A549 (cell line): Measurements from ENCODE around the gene MCFD2.
"Not testable (repeated sequence)": the region's sequence is repeated elsewhere in the genome, so short reads cannot be mapped to it uniquely, and the experiment has no call there.

Source experiments
- BHLHE40 ChIP-seq: IDR thresholded peaks from 2 replicates; pipeline ENCODE4 v1.6.1; 2012; ENCODE audit warnings: low read depth, low read length, inconsistent platforms
- MYC ChIP-seq: IDR thresholded peaks from 2 replicates; pipeline ENCODE4 v1.6.1; 2012; ENCODE audit warnings: mild to moderate bottlenecking, inconsistent platforms, low read length, improper control_type of control experiment, borderline replicate concordance
- POLR2AphosphoS2 ChIP-seq: conservative IDR thresholded peaks from 2 replicates; pipeline ENCODE4 v1.6.1; 2012; ENCODE audit warnings: low read length, improper control_type of control experiment, inconsistent platforms
- RAD21 ChIP-seq, 2 experiments: fragments of >200 bp in 1 of 2; sonication (Bioruptor Twin) in 1 of 2; formaldehyde crosslinking in 1 of 2; IDR thresholded peaks in 1 of 2; conservative IDR thresholded peaks in 1 of 2; 2 replicates in 1 of 2; 3 replicates in 1 of 2; pipeline ENCODE4 v1.6.1; 2012 to 2018; ENCODE audit warnings: inconsistent platforms in 1 of 2
- RFX5 ChIP-seq: fragments of 450-650 bp; IDR thresholded peaks from 2 replicates; pipeline ENCODE4 v1.7.1; 2014; ENCODE audit warnings: antibody characterized with exemption, mild to moderate bottlenecking, moderate library complexity
- SMC3 ChIP-seq: fragments of >200 bp; sonication (Bioruptor Twin); formaldehyde crosslinking; IDR thresholded peaks from 3 replicates; pipeline ENCODE4 v1.6.1; 2018; ENCODE audit warnings: inconsistent platforms
- TP53 ChIP-seq: fragments of 250-450 bp; sonication (Bioruptor Pico); IDR thresholded peaks from 2 replicates; pipeline ENCODE4 v1.5.0; 2021; ENCODE audit warnings: mild to moderate bottlenecking, moderate library complexity
- TF ChIP-seq, protein P1 (sequence below): fragments of >200 bp; sonication (Bioruptor Twin); formaldehyde crosslinking; IDR thresholded peaks from 3 replicates; pipeline ENCODE4 v1.5.1; 2016
- TF ChIP-seq, protein P2 (sequence below): fragments of 250-450 bp; sonication (Bioruptor Pico); IDR thresholded peaks from 2 replicates; pipeline ENCODE4 v1.5.0; 2020; ENCODE audit warnings: low read depth, mild to moderate bottlenecking, moderate library complexity
- TF ChIP-seq, protein P3 (sequence below): fragments of 250-450 bp; sonication (Bioruptor Pico); IDR thresholded peaks from 2 replicates; pipeline ENCODE4 v1.5.0; 2021; ENCODE audit warnings: mild to moderate bottlenecking, moderate library complexity, borderline replicate concordance
- TF ChIP-seq, protein P4 (sequence below): IDR thresholded peaks from 2 replicates; pipeline ENCODE4 v1.6.1; 2012; ENCODE audit warnings: low read depth, borderline replicate concordance

DNA sequence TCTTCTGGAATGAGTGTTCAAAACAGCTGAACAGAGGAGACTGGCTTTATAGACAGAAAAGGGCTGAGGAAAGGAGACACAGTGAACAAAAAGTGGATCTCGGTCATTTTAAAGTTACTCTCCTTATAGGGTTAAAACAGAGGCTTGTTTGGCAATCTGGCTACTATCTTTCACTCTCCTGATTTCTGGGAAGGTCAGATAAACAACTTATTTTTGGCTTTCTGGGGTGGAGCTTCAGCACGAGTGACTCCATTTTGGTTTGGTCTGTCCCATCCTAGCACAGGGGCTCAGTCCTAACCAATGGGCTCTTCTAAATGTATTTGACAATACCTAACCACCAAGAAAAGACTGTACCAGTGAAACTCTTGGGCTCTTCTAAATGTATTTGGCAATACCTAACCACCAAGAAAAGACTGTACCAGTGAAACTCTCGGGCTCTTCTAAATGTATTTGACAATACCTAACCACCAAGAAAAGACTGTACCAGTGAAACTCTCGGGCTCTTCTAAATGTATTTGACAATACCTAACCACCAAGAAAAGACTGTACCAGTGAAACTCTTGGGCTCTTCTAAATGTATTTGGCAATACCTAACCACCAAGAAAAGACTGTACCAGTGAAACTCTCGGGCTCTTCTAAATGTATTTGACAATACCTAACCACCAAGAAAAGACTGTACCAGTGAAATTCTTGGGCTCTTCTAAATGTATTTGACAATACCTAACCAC lies 39.5 kb downstream of the MCFD2 start:
- not testable (repeated sequence) for TF ChIP-seq MYC; POLR2AphosphoS2; SMC3; RAD21 (conservative IDR thresholded peaks at IDR 0.05 in 1 of 2, IDR thresholded peaks at IDR 0.05 in 1 of 2); TP53 (CRISPR knock-in tag); RFX5; BHLHE40
- TF ChIP-seq, protein P1, sequence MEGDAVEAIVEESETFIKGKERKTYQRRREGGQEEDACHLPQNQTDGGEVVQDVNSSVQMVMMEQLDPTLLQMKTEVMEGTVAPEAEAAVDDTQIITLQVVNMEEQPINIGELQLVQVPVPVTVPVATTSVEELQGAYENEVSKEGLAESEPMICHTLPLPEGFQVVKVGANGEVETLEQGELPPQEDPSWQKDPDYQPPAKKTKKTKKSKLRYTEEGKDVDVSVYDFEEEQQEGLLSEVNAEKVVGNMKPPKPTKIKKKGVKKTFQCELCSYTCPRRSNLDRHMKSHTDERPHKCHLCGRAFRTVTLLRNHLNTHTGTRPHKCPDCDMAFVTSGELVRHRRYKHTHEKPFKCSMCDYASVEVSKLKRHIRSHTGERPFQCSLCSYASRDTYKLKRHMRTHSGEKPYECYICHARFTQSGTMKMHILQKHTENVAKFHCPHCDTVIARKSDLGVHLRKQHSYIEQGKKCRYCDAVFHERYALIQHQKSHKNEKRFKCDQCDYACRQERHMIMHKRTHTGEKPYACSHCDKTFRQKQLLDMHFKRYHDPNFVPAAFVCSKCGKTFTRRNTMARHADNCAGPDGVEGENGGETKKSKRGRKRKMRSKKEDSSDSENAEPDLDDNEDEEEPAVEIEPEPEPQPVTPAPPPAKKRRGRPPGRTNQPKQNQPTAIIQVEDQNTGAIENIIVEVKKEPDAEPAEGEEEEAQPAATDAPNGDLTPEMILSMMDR, result not testable (repeated sequence)
- TF ChIP-seq, protein P2, sequence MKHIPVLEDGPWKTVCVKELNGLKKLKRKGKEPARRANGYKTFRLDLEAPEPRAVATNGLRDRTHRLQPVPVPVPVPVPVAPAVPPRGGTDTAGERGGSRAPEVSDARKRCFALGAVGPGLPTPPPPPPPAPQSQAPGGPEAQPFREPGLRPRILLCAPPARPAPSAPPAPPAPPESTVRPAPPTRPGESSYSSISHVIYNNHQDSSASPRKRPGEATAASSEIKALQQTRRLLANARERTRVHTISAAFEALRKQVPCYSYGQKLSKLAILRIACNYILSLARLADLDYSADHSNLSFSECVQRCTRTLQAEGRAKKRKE, result peak; percentile 94
- TF ChIP-seq, protein P3, sequence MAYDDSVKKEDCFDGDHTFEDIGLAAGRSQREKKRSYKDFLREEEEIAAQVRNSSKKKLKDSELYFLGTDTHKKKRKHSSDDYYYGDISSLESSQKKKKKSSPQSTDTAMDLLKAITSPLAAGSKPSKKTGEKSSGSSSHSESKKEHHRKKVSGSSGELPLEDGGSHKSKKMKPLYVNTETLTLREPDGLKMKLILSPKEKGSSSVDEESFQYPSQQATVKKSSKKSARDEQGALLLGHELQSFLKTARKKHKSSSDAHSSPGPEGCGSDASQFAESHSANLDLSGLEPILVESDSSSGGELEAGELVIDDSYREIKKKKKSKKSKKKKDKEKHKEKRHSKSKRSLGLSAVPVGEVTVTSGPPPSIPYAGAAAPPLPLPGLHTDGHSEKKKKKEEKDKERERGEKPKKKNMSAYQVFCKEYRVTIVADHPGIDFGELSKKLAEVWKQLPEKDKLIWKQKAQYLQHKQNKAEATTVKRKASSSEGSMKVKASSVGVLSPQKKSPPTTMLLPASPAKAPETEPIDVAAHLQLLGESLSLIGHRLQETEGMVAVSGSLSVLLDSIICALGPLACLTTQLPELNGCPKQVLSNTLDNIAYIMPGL, result not testable (repeated sequence)
- TF ChIP-seq, protein P4, sequence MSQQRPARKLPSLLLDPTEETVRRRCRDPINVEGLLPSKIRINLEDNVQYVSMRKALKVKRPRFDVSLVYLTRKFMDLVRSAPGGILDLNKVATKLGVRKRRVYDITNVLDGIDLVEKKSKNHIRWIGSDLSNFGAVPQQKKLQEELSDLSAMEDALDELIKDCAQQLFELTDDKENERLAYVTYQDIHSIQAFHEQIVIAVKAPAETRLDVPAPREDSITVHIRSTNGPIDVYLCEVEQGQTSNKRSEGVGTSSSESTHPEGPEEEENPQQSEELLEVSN, result not testable (repeated sequence)
